ENCODE data around the gene TJP1. TPM values are rescaled to one million over a fixed set of nuclear protein-coding genes. Genes with fewer than 3 reads are reported as not detected.

Gene TJP1
- total and polyA plus RNA-seq, 3 experiments from 2014 or later: not detected

DNA sequence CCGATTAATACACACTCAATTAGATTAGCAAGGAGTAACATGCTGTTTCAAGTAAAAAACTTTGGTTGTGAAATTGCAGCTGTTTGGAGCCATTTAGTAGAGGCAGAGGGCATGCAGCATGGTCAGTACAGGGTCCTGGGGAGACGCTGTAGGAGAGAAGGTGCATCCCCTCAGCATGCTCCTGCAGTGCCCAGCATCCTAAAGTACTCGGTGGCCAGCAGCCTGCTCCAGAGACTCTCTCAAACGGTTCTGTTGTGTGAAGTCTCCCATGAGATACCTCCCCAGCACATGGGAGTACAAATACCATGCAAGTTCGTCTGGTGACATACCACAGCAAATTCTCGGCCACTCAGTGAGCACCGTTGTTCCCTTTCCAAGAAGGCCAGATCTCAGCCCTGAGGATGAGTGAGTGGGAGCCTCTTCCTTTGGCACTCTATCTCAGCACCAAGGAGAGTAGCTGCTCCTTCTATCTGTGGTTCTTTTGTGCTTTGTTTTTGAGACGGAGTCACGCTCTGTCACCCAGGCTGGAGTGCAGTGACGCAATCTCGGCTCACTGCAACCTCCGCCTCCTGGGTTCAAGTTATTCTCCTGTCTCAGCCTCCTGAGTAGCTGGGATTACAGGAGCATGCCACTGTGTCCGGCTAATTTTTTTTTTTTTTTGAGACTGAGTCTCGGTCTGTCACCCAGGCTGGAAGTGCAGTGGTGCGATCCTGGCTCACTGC lies 72.7 kb downstream of the TJP1 start:
- Mint-ChIP-seq H3K27ac (no peak overlapping the region), H3K4me3 (no peak overlapping the region), H3K27me3 (peaks cover 4 to 9% of the 10 kb centered on the region in 2 donors), H3K36me3 (no peaks in the 10 kb centered on the region), H3K4me1 (no peaks in the 10 kb centered on the region), H3K9me3 (peaks cover 0 to 4% (median 2%) of the 10 kb centered on the region in 5 donors)
- no peak for DNase-seq
- Histone ChIP-seq H3K27ac (ENCODE audit: low read depth, low read length) (no peak overlapping the region), H3K27me3 (ENCODE audit: insufficient read depth, low read length, poor library complexity, severe bottlenecking) (no peaks in the 10 kb centered on the region), H3K9me3 (ENCODE audit: low read length) (no peaks in the 10 kb centered on the region), H3K4me1 (ENCODE audit: insufficient read depth, low read length) (no peaks in the 10 kb centered on the region), H3K36me3 (ENCODE audit: insufficient read depth, low read length) (no peaks in the 10 kb centered on the region), H3K4me3 (ENCODE audit: low read length) (no peak overlapping the region)
- ChIA-PET POLR2A (no interaction called here), CTCF (no interaction called here)

DNA sequence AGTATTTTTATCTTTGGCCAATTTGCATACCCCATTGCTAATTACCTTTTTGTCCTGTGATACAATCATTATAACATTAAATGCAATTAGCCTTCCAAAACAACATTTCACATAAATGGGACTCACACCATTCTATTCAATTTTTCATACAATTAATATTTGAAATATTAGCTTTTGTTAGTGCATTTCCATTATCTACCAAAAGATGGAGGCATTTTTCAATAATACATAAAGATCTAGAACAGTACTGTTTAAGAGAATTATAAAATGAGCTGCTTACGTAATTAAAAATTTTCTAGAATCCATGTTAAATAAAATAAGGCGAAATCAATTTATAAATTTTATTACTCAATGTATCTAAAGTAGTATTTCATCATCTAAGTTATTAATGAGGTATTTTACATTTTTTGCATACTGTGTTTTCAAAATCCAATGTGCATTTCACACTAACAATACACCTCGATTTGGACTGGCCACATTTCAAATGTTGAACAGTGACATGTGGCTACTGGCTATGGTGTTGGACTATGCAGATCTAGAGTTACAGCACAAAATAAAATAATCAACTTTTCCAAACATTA lies 74.3 kb downstream of the TJP1 start:
- Mint-ChIP-seq H3K27ac (no peak overlapping the region), H3K4me1 (no peaks in the 10 kb centered on the region), H3K27me3 (peaks cover 4 to 5% of the 10 kb centered on the region in 2 donors), H3K4me3 (no peak overlapping the region), H3K36me3 (no peaks in the 10 kb centered on the region), H3K9me3 (peaks cover 0 to 4% (median 0%) of the 10 kb centered on the region in 5 donors)
- Histone ChIP-seq H3K4me3 (ENCODE audit: low read length) (no peak overlapping the region), H3K27ac (ENCODE audit: low read depth, low read length) (no peak overlapping the region), H3K9me3 (ENCODE audit: low read length) (no peaks in the 10 kb centered on the region), H3K36me3 (ENCODE audit: insufficient read depth, low read length) (no peaks in the 10 kb centered on the region), H3K4me1 (ENCODE audit: insufficient read depth, low read length) (no peaks in the 10 kb centered on the region), H3K27me3 (ENCODE audit: insufficient read depth, low read length, poor library complexity, severe bottlenecking) (no peaks in the 10 kb centered on the region)
- POLR2A ChIA-PET: no interaction called here
- CTCF ChIA-PET: no interaction called here
- peak in 1 of 5 donors; percentile 3 for DNase-seq

DNA sequence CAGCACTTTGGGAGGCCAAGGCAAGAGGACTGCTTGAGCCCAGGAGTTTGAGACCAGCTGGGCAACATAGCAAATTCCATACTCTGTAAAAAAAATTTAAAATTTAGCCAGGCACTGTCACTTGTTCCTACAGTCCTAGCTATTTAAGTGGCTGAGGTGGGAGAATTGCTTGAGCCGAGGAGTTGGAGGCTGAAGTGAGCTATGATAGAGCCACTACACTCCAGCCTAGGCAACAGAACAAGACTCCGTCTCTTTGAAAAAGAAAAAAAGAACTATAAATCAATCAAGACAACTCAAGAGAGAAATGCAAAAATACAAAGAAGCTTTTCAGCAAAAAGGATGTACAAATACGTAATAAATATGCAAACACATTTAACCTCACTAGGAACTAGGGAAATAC lies 78.8 kb downstream of the TJP1 start:
- H3K9me3 ChIP-seq (ENCODE audit: low read length): no peaks in the 10 kb centered on the region

DNA sequence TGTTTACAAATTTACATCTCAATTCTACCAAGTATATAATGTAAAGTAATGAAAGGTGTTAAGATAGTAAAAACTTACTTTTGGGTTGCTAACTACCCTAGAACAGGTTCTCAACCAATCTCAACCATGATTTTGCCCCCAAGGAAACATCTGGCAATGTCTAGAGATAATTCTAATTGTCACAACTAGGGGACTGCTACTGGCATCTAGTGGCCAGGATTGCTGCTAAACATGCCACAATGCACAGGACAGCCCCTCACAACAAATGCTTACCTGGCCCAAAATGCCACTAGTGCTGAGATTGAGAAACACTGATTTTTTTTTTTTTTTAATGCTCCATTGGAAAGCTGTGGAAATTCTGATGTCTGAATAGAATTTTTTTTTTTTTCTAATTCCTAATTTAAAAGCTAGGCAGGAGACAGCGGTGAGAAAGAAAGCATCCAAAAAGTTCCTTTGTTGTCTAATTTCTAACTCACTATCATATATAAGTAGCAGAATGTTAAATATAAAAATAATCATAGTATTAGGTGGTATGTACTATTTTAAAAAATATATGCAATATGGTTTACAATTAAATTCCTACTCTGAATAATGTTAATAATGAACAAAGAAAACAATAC lies 81.5 kb downstream of the TJP1 start:
- peaks cover 0 to 3% of the 10 kb centered on the region in 2 donors for H3K27me3 Mint-ChIP-seq
- DNase-seq: no peak
- CTCF ChIA-PET: interaction anchor here (0.7 kb wide), 1 partner anchor 9 kb away, joined by 3 read pairs; no protein-coding TSS in a partner anchor

More for the DNA sequence above, 78.8 kb downstream of the TJP1 start:
- peaks cover 0 to 3% of the 10 kb centered on the region in 2 donors for H3K27me3 Mint-ChIP-seq
- H3K36me3 Mint-ChIP-seq: no peaks in the 10 kb centered on the region
- no peaks in the 10 kb centered on the region for H3K4me1 Mint-ChIP-seq
- Histone ChIP-seq H3K4me3 (ENCODE audit: low read length) (no peak overlapping the region), H3K27ac (ENCODE audit: low read depth, low read length) (no peak overlapping the region), H3K27me3 (ENCODE audit: insufficient read depth, low read length, poor library complexity, severe bottlenecking) (no peaks in the 10 kb centered on the region), H3K36me3 (ENCODE audit: insufficient read depth, low read length) (no peaks in the 10 kb centered on the region), H3K4me1 (ENCODE audit: insufficient read depth, low read length) (no peaks in the 10 kb centered on the region)
- DNase-seq: no peak
- POLR2A ChIA-PET: no interaction called here
- H3K9me3 Mint-ChIP-seq: peaks cover 0 to 4% (median 0%) of the 10 kb centered on the region in 5 donors
- H3K4me3 Mint-ChIP-seq: no peak overlapping the region
- H3K27ac Mint-ChIP-seq: no peak overlapping the region
- CTCF ChIA-PET: no interaction called here

DNA sequence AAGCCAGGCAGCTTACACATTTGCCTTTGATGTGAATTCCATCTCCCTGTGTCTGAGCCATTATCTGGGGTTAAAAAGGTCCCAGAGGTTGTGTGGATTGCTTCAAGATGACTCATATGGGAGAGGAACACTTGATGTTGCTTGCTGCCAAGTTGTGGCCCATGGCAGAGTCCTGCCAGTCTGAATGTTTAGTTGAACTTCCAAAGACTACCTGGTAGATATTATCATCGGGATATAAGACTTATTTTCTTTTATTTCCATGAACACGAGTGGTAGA lies 85.6 kb downstream of the TJP1 start:
- Mint-ChIP-seq H3K4me3 (no peak overlapping the region), H3K9me3 (no peaks in the 10 kb centered on the region), H3K4me1 (peaks cover 0 to 4% (median 2%) of the 10 kb centered on the region in 3 donors), H3K27ac (no peak overlapping the region), H3K36me3 (no peaks in the 10 kb centered on the region), H3K27me3 (peaks cover 0 to 4% of the 10 kb centered on the region in 2 donors)
- ChIA-PET CTCF (no interaction called here), POLR2A (no interaction called here)
- no peaks in the 10 kb centered on the region for H3K9me3 ChIP-seq (ENCODE audit: low read length)
- no peak for DNase-seq
- no peaks in the 10 kb centered on the region for H3K36me3 ChIP-seq (ENCODE audit: insufficient read depth, low read length)
- H3K27me3 ChIP-seq (ENCODE audit: insufficient read depth, low read length, poor library complexity, severe bottlenecking): no peaks in the 10 kb centered on the region
- H3K27ac ChIP-seq (ENCODE audit: low read depth, low read length): no peak overlapping the region
- H3K4me3 ChIP-seq (ENCODE audit: low read length): no peak overlapping the region
- no peaks in the 10 kb centered on the region for H3K4me1 ChIP-seq (ENCODE audit: insufficient read depth, low read length)

More for the DNA sequence above, 81.5 kb downstream of the TJP1 start:
- H3K4me3 Mint-ChIP-seq: no peak overlapping the region
- Histone ChIP-seq H3K4me3 (ENCODE audit: low read length) (no peak overlapping the region), H3K36me3 (ENCODE audit: insufficient read depth, low read length) (no peaks in the 10 kb centered on the region), H3K4me1 (ENCODE audit: insufficient read depth, low read length) (no peaks in the 10 kb centered on the region), H3K27ac (ENCODE audit: low read depth, low read length) (no peak overlapping the region), H3K27me3 (ENCODE audit: insufficient read depth, low read length, poor library complexity, severe bottlenecking) (no peaks in the 10 kb centered on the region), H3K9me3 (ENCODE audit: low read length) (no peaks in the 10 kb centered on the region)
- H3K4me1 Mint-ChIP-seq: peaks cover 0 to 4% (median 0%) of the 10 kb centered on the region in 3 donors
- no peak overlapping the region for H3K27ac Mint-ChIP-seq
- peaks cover 0 to 4% (median 0%) of the 10 kb centered on the region in 5 donors for H3K9me3 Mint-ChIP-seq
- POLR2A ChIA-PET: no interaction called here
- no peaks in the 10 kb centered on the region for H3K36me3 Mint-ChIP-seq

DNA sequence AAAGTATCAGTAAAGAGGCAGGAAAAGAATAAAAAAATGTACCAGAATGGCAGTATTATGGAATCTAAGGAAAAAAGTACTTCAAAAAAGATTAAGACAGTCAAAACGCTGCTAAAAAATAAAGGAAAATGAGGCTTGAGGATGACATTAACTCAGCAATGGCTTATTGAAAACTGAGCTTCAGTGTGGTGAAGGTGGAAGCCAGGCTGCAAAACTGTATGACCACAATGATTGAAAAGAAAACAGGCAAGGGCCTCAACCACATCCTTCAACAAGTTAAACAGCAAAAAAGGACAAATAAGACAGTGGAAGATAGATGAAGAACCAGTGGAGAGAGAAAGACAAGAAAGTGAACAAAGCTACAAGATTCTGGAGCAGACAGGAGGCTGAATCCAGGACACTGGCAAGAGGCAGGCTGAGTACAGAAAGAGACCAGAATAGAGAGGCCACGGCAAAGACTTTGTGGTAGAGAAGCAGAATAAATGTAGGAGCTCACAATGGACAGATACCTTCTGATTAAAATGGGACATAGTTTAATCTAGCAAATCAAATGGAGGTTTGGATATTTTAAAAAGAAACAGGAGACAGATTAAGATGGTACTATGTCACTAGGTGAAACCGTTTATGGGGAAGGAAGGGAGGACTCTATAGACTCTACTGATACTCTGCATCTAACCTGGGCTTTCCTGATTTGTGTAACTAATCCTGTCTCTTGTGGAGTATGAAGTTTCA lies 86.1 kb downstream of the TJP1 start:
- ChIA-PET CTCF (no interaction called here), POLR2A (no interaction called here)
- Histone ChIP-seq H3K4me3 (ENCODE audit: low read length) (no peak overlapping the region), H3K4me1 (ENCODE audit: insufficient read depth, low read length) (no peaks in the 10 kb centered on the region), H3K9me3 (ENCODE audit: low read length) (no peaks in the 10 kb centered on the region), H3K27me3 (ENCODE audit: insufficient read depth, low read length, poor library complexity, severe bottlenecking) (no peaks in the 10 kb centered on the region), H3K36me3 (ENCODE audit: insufficient read depth, low read length) (no peaks in the 10 kb centered on the region), H3K27ac (ENCODE audit: low read depth, low read length) (no peak overlapping the region)
- Mint-ChIP-seq H3K4me3 (no peak overlapping the region), H3K27ac (peak overlapping the region in 1 of 8 donors; percentile 62), H3K9me3 (no peaks in the 10 kb centered on the region), H3K27me3 (peaks cover 0 to 4% of the 10 kb centered on the region in 2 donors), H3K36me3 (no peaks in the 10 kb centered on the region), H3K4me1 (peaks cover 0 to 4% (median 2%) of the 10 kb centered on the region in 3 donors)
- no peak for DNase-seq

DNA sequence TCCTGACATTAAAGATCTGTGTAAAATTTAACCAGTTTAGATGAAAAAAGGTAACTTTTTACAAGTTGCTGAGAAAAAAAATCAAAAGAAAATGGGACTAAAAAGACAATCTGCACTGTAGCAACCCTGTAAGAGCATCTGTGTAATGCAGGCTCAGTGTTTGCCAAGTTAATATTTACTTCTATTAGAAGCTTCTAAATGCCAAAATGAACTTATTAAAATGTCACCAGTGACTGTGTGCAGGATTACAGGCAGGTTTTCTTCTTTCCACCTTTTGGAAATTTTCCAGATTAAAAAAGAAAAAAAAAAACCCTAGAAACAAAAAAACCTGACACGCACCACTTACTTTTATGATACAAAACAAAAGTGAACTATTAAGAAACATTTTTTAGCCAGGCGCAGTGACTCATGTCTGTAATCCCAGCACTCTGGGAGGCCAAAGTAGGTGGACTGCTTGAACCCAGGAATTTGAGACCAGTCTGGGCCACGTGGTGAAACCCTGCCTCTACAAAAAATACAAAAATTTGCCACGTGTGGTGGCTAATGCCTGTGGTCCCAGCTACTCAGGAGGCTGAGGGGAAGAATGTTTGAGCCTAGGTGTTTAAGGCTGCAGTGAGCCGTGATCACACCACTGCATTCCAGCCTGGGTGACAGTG lies 87.2 kb downstream of the TJP1 start:
- ChIA-PET POLR2A (no interaction called here), CTCF (no interaction called here)
- Mint-ChIP-seq H3K9me3 (no peaks in the 10 kb centered on the region), H3K36me3 (no peaks in the 10 kb centered on the region), H3K4me1 (peaks cover 0 to 4% (median 2%) of the 10 kb centered on the region in 3 donors), H3K4me3 (no peak overlapping the region), H3K27ac (no peak overlapping the region), H3K27me3 (peaks cover 0 to 4% of the 10 kb centered on the region in 2 donors)
- no peak overlapping the region for H3K27ac ChIP-seq (ENCODE audit: low read depth, low read length)
- H3K9me3 ChIP-seq (ENCODE audit: low read length): no peaks in the 10 kb centered on the region
- DNase-seq: no peak
- H3K36me3 ChIP-seq (ENCODE audit: insufficient read depth, low read length): no peaks in the 10 kb centered on the region
- H3K4me1 ChIP-seq (ENCODE audit: insufficient read depth, low read length): no peaks in the 10 kb centered on the region
- no peaks in the 10 kb centered on the region for H3K27me3 ChIP-seq (ENCODE audit: insufficient read depth, low read length, poor library complexity, severe bottlenecking)
- no peak overlapping the region for H3K4me3 ChIP-seq (ENCODE audit: low read length)
